Breast epithelium (tissue), 3 donors: ENCODE measurements around the gene OR2T6.

Experiments
- POLR2A ChIP-seq: fragments of 450-650 bp; IDR thresholded peaks from one replicate; pipeline ENCODE4 v1.6.1; 2016; ENCODE audit warnings: antibody characterized with exemption, mild to moderate bottlenecking, moderate library complexity
- TF ChIP-seq, protein P1 (sequence below), 3 donors: fragments of 450-650 bp; IDR thresholded peaks; one replicate each; pipeline ENCODE4 v1.5.1; 2016 to 2017; ENCODE audit warnings: antibody characterized with exemption in 3 of 3, mild to moderate bottlenecking in 3 of 3, moderate library complexity in 3 of 3

DNA sequence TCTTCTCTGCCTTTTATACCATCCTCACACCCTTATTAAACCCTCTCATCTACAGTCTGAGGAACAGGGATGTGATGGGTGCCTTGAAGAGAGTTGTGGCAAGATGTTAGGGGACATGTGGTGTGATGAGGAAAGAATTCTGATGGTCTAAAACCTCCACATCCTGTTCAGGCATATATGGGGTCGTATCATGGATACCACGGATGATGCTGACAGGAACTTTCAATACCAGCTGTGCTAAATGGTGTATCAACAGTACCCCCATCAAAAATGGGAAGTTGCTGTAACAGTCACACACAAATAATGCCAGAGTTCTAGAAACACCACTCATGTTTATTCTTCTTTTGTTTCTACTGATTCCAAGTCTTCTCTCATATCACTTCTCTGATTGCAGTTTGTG is 12.9 kb downstream of the OR2T6 start:
- TF ChIP-seq, protein P1, sequence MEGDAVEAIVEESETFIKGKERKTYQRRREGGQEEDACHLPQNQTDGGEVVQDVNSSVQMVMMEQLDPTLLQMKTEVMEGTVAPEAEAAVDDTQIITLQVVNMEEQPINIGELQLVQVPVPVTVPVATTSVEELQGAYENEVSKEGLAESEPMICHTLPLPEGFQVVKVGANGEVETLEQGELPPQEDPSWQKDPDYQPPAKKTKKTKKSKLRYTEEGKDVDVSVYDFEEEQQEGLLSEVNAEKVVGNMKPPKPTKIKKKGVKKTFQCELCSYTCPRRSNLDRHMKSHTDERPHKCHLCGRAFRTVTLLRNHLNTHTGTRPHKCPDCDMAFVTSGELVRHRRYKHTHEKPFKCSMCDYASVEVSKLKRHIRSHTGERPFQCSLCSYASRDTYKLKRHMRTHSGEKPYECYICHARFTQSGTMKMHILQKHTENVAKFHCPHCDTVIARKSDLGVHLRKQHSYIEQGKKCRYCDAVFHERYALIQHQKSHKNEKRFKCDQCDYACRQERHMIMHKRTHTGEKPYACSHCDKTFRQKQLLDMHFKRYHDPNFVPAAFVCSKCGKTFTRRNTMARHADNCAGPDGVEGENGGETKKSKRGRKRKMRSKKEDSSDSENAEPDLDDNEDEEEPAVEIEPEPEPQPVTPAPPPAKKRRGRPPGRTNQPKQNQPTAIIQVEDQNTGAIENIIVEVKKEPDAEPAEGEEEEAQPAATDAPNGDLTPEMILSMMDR (IDR thresholded peaks at IDR 0.05), result no peak
- TF ChIP-seq POLR2A, result no peak
